Right lobe of liver (tissue), 6 donors: Measurements from ENCODE around the gene MAPKAPK3. TPM values are rescaled to one million over a fixed set of nuclear protein-coding genes. Genes with fewer than 3 reads are reported as not detected.

ENCODE experiments used
- ATAC-seq, 4 donors: fragments of 200-7000 bp; cut with Tn5 transposase; one replicate each; pipeline ENCODE4 v1.9.1; 2020; ENCODE audit warnings: mild to moderate bottlenecking in 4 of 4, moderate library complexity in 4 of 4
- DNase-seq, 3 donors: peaks; one replicate each; pipeline ENCODE4 v3.0.0-alpha.2; 2020
- H3K27ac ChIP-seq, 3 donors: fragments of 200-600 bp; one replicate each; pipeline ENCODE4 v1.8.0; 2022
- H3K27me3 ChIP-seq, 2 donors: fragments of 200-600 bp; one replicate each; pipeline ENCODE4 v1.8.0; 2022
- H3K36me3 ChIP-seq, 4 donors: fragments of 200-600 bp; sonication (generic) in 1 of 4; one replicate each; pipeline versions ENCODE4 v1.5.1 to v1.8.0; 2017 to 2022; ENCODE audit warnings: control low read depth in 1 of 4
- H3K4me1 ChIP-seq, 4 donors: fragments of 200-600 bp; sonication (generic) in 1 of 4; one replicate each; pipeline versions ENCODE4 v1.5.1 to v1.8.0; 2017 to 2022; ENCODE audit warnings: control low read depth in 1 of 4
- H3K4me3 ChIP-seq, 3 donors: fragments of 200-600 bp; one replicate each; pipeline ENCODE4 v1.8.0; 2022
- H3K9me3 ChIP-seq, 4 donors: fragments of 200-600 bp; sonication (generic) in 1 of 4; one replicate each; pipeline versions ENCODE4 v1.5.1 to v1.8.0; 2017 to 2022; ENCODE audit warnings: control low read depth in 1 of 4
- POLR2A ChIP-seq: fragments of 450-650 bp; IDR thresholded peaks from one replicate; pipeline ENCODE4 v1.6.1; 2017; ENCODE audit warnings: antibody characterized with exemption, mild to moderate bottlenecking
- WGBS: methylation state at CpG from one replicate; pipeline ENCODE4 v1.1.6; 2018; ENCODE audit warnings: low coverage, low lambda C conversion rate; ENCODE audit not compliant: insufficient coverage; ENCODE audit errors: missing lambda C conversion rate; 5-methylcytosine and 5-hydroxymethylcytosine counted together
- intact Hi-C, 2 donors: fragments of 100-400 bp; cut with DNase I; formaldehyde crosslinking; loops; one replicate each; pipeline versions ENCODE4 v1.11.2 to v1.14.1; 2022
- total RNA-seq, 6 experiments: library from RNA; depleted of rRNA in 2 of 6; stranded (reverse); fragments of >200 nt in 2 of 6; fragmentation: NEBNext Ultra II Directional in 3 of 6; extraction: Animal tissue kit (Norgen Biotek cat#: 25700) in 3 of 6; gene quantifications; one replicate each; pipeline versions ENCODE4 v1.1.0 to v1.2.4, GENCODE V29; 2016 to 2023
- TF ChIP-seq, protein P1 (sequence below), 4 donors: fragments of 200-600 bp in 3 of 4; fragments of 450-650 bp in 1 of 4; IDR thresholded peaks; one replicate each; pipeline versions ENCODE4 v1.5.1 to v1.8.0; 2016 to 2022; ENCODE audit warnings: antibody characterized with exemption in 4 of 4, mild to moderate bottlenecking in 2 of 4
- donor health status: DM: no; HTN: yes; CAD: no.
- donor health status: DM: no; HTN: no; CAD: no.
- donor health status: DM: no; HTN: no; CAD: no.
- donor health status: DM: no; HTN: yes; CAD: no.
- donor health status: DM: no; HTN: yes; CAD: no.

MAPKAPK3 gene
- total RNA-seq, 6 experiments from 2014 or later = 16.6 to 21.4 (median 18.6) TPM

GRCh38 chr3:50584391-50584790, 32.6 kb upstream of the MAPKAPK3 start:
- 29% methylated on average over 2 of the region's 2 CpGs for WGBS
- Histone ChIP-seq H3K36me3 (no peaks in the 10 kb centered on the region), H3K4me1 (peaks cover 0 to 95% (median 51%) of the 10 kb centered on the region in 4 donors), H3K9me3 (no peaks in the 10 kb centered on the region), H3K27ac (peak overlapping the region; percentile 66 to 88 (median 73)), H3K27me3 (no peaks in the 10 kb centered on the region), H3K4me3 (no peak overlapping the region)
- ATAC-seq (no peak), DNase-seq (no peak)
- TF ChIP-seq, protein P1, sequence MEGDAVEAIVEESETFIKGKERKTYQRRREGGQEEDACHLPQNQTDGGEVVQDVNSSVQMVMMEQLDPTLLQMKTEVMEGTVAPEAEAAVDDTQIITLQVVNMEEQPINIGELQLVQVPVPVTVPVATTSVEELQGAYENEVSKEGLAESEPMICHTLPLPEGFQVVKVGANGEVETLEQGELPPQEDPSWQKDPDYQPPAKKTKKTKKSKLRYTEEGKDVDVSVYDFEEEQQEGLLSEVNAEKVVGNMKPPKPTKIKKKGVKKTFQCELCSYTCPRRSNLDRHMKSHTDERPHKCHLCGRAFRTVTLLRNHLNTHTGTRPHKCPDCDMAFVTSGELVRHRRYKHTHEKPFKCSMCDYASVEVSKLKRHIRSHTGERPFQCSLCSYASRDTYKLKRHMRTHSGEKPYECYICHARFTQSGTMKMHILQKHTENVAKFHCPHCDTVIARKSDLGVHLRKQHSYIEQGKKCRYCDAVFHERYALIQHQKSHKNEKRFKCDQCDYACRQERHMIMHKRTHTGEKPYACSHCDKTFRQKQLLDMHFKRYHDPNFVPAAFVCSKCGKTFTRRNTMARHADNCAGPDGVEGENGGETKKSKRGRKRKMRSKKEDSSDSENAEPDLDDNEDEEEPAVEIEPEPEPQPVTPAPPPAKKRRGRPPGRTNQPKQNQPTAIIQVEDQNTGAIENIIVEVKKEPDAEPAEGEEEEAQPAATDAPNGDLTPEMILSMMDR (IDR thresholded peaks at IDR 0.05) = no peak
- no peak for TF ChIP-seq POLR2A
- intact Hi-C loops = no loop called here

- H3K27me3 ChIP-seq = no peaks in the 10 kb centered on the region
- peak overlapping the region; percentile 49 to 69 (median 67) for H3K27ac ChIP-seq
- no peak for ATAC-seq
- no peak for TF ChIP-seq POLR2A
- TF ChIP-seq, protein P1 (IDR thresholded peaks at IDR 0.05) = no peak
- DNase-seq = no peak
- no peak overlapping the region for H3K4me3 ChIP-seq
- H3K36me3 ChIP-seq = no peaks in the 10 kb centered on the region
- intact Hi-C loops = no loop called here
- H3K9me3 ChIP-seq = no peaks in the 10 kb centered on the region
- WGBS = 60% methylated on average over 2 of the region's 6 CpGs
- peaks cover 0 to 95% (median 45%) of the 10 kb centered on the region in 4 donors for H3K4me1 ChIP-seq
These were observed 30.8 kb upstream of the MAPKAPK3 start for GRCh38 chr3:50585919-50586762.

DNA sequence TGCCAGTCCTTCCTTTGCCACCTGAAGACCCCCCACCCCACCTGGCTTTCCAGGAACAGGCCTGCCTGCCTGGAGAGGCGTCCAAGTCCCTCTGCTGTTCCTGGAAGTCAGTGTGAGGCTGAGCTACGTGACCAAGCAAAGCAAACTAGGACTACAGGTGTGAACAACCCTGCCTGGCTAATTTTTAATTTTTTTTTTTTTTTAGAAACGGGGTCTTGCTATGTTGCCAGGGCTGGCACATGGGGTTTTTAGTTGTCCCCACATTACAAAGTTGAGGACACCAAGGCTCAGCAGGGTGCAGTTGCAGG, 30.2 kb upstream of the MAPKAPK3 start:
- TF ChIP-seq, protein P1 (IDR thresholded peaks at IDR 0.05) = no peak
- no peak for TF ChIP-seq POLR2A
- H3K4me1 ChIP-seq = peaks cover 0 to 94% (median 41%) of the 10 kb centered on the region in 4 donors
- no peak for DNase-seq

GRCh38 chr3:50587373-50587772, 29.6 kb upstream of the MAPKAPK3 start:
- Histone ChIP-seq H3K9me3 (no peaks in the 10 kb centered on the region), H3K36me3 (no peaks in the 10 kb centered on the region), H3K4me1 (peaks cover 0 to 94% (median 40%) of the 10 kb centered on the region in 4 donors), H3K27me3 (no peaks in the 10 kb centered on the region), H3K27ac (peak overlapping the region; percentile 69 to 82 (median 75)), H3K4me3 (no peak overlapping the region)
- TF ChIP-seq, protein P1 (IDR thresholded peaks at IDR 0.05) = no peak
- TF ChIP-seq POLR2A = no peak
- intact Hi-C loops = no loop called here
- ATAC-seq (peak in 1 of 4 donors; percentile 22), DNase-seq (no peak)
- WGBS = 71% methylated on average over 5 of the region's 6 CpGs

More for the DNA sequence above, 30.2 kb upstream of the MAPKAPK3 start:
- no peaks in the 10 kb centered on the region for H3K27me3 ChIP-seq
- no peaks in the 10 kb centered on the region for H3K9me3 ChIP-seq
- no peak overlapping the region for H3K4me3 ChIP-seq
- intact Hi-C loops = no loop called here
- peak overlapping the region; percentile 49 to 82 (median 69) for H3K27ac ChIP-seq
- ATAC-seq = peak in 2 of 4 donors; percentile 13 to 20
- H3K36me3 ChIP-seq = no peaks in the 10 kb centered on the region
- 17% methylated on average over 3 of the region's 3 CpGs for WGBS
